ENCODE data around the gene ASCL5.

The ASCL5 gene

DNA sequence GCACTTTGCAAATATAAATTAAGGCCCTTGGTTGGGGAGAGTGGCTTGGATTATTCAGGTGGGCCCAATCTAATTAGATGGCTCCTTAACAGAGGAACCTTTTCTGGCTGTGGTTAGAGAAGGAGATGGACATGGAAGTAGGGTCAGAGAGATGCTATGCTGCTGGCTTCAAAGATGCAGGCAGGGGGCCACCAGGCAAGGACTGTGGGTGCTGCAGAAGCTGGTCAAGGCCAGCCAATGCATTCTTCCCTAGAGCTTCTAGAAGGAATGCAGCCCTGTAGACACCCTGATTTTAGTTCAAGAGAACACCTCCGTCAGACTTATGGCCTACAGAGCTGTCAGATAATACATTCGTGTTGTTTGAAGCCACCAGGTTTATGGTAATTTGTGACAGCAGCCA is 31.0 kb upstream of the ASCL5 start:
- no peak overlapping the region for H3K27ac ChIP-seq
- TF ChIP-seq CTCF (conservative IDR thresholded peaks at IDR 0.05) = no peak

- TF ChIP-seq CTCF (conservative IDR thresholded peaks at IDR 0.05) = no peak
- no peak overlapping the region for H3K27ac ChIP-seq
Observed at GRCh38 chr1:201156819-201157218, 29.8 kb upstream of the ASCL5 start.

DNA sequence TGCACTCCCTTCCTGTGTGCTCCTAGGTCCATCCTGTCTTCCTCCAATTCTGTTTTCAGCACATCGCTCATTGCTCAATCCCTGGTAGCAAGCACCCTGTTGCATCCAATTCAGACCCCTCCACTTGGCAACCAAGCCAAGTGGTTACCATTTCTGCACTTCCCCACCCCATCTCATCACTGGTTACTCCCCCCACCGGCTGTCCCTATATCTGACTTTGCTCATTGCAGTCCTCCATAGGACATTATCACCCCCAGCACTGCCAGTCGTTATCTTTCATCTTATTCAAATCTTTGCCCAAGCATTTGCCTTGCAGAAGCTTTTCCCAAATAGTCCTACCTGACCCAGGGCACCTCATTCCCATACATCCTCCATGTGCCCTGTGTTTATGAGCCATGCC is 29.4 kb upstream of the ASCL5 start:
- TF ChIP-seq CTCF (conservative IDR thresholded peaks at IDR 0.05) = no peak
- no peak overlapping the region for H3K27ac ChIP-seq

GRCh38 chr1:201155354-201155753 is 28.4 kb upstream of the ASCL5 start:
- no peak for TF ChIP-seq CTCF (conservative IDR thresholded peaks at IDR 0.05)
- H3K27ac ChIP-seq = no peak overlapping the region

- H3K27ac ChIP-seq = peak within 1 kb of the TSS; percentile 75
Observed at GRCh38 chr1:201154389-201155165, 27.6 kb upstream of the ASCL5 start, which contains the start of gene TMEM9. TSS of gene TMEM9 (minus strand) at chr1:201154474. CDS start at chr1:201153923, 551 bp downstream.

DNA sequence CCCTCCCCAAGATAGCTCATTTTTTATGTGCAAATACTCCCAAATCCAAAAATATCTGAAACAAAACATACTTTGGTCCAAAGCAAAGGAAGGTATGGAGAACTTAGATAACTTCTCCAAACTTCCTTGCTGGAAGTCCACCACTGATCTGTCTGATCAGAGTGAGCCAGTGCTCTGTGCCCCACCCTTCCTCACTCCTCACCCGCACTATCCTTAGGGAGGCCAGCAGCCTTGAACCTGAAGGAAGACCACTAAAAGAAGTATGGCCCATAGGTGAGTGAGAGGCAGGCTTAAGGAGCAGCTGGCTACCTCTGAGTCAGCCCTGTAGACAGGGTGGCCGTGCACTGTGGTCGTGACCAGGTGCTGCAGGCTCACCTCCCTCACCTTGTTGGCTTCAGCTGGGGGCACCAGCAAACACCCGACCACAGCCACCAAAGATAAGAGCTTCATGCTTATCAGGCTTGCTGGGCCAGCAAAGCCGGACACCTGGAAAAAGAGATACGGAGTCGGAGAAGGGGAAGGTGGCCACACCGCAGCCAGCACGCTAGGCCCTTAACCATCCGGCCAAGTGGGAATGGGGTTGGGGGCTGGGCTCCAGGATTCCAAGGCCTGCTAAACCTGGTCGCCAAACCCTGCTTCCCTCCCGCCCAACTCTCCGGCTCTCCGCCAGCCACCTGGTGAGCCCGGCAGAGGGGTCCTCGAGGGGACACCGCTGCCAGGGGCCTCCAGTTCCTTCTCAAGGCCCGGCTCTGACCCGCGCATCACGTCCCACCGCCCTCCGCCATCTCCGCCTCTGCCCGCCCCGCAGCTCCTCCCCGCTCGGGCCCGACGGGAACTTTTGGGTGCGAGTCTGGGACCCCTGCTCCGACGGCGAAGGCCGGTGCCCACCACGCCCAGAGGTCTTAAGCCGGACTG is 26.7 kb upstream of the ASCL5 start:
- TF ChIP-seq CTCF (conservative IDR thresholded peaks at IDR 0.05) = no peak
- H3K27ac ChIP-seq = peak overlapping the region; percentile 75

More at GRCh38 chr1:201154389-201155165, 27.6 kb upstream of the ASCL5 start, which contains the start of gene TMEM9:
- TF ChIP-seq CTCF (conservative IDR thresholded peaks at IDR 0.05) = no peak

- peak; percentile 72 for TF ChIP-seq CTCF (conservative IDR thresholded peaks at IDR 0.05)
- no peak overlapping the region for H3K27ac ChIP-seq
Observed at GRCh38 chr1:201149400-201149799, 22.4 kb upstream of the ASCL5 start.

Measured in VCaP (cell line).